Keratinocyte (primary cell): ENCODE data around the gene SETD6. TPM values are rescaled to one million over a fixed set of nuclear protein-coding genes. Genes with fewer than 3 reads are reported as not detected.

Experiments used
- DNase-seq: peaks from one replicate; pipeline ENCODE4 v3.0.0-alpha.2; 2011; ENCODE audit warnings: low read depth, missing footprints, low spot score
- FAIRE-seq: peaks from 2 replicates; lab custom pipeline; 2011; peaks lifted over from hg19 to GRCh38; lab: Jason Lieb, UNC
- H2AFZ ChIP-seq: 2 replicates; pipeline ENCODE4 v1.6.0; 2012; ENCODE audit warnings: low read length, control low read depth, inconsistent platforms; ENCODE audit not compliant: control insufficient read depth
- H3K27ac ChIP-seq: 2 replicates; pipeline ENCODE4 v1.5.1; 2011; ENCODE audit warnings: low read length; ENCODE audit not compliant: control insufficient read depth, insufficient read depth
- H3K27me3 ChIP-seq: 3 replicates; pipeline ENCODE4 v1.6.0; 2011; ENCODE audit warnings: low read length; ENCODE audit not compliant: control insufficient read depth, insufficient read depth; ENCODE audit errors: extremely low read depth
- H3K36me3 ChIP-seq, 2 experiments: 2 replicates in 1 of 2; 3 replicates in 1 of 2; pipeline ENCODE4 v1.5.1; 2011; ENCODE audit warnings: low read length in 2 of 2, mild to moderate bottlenecking in 1 of 2; ENCODE audit not compliant: control insufficient read depth in 2 of 2, insufficient read depth in 2 of 2; ENCODE audit errors: extremely low read depth in 1 of 2
- H3K4me1 ChIP-seq: 3 replicates; pipeline ENCODE4 v1.5.1; 2011; ENCODE audit warnings: low read length; ENCODE audit not compliant: control insufficient read depth, insufficient read depth; ENCODE audit errors: extremely low read depth
- H3K4me2 ChIP-seq: 3 replicates; pipeline ENCODE4 v1.6.0; 2011; ENCODE audit warnings: low read depth, low read length; ENCODE audit not compliant: control insufficient read depth, insufficient read depth; ENCODE audit errors: extremely low read depth
- H3K4me3 ChIP-seq, 3 experiments: fragments of 200-600 bp in 1 of 3; sonication (generic) in 1 of 3; 2 replicates in 2 of 3; 3 replicates in 1 of 3; pipeline ENCODE4 v1.5.1; 2011 to 2016; ENCODE audit warnings: low read length in 3 of 3, mild to moderate bottlenecking in 3 of 3, control low read depth in 2 of 3, inconsistent platforms in 1 of 3, low read depth in 1 of 3, mixed read lengths in 1 of 3, mixed run types in 1 of 3, moderate library complexity in 1 of 3; ENCODE audit not compliant: control insufficient read depth in 2 of 3, insufficient read depth in 2 of 3; ENCODE audit errors: extremely low read depth in 1 of 3
- H3K79me2 ChIP-seq: 2 replicates; pipeline ENCODE4 v1.6.0; 2012; ENCODE audit warnings: low read length; ENCODE audit not compliant: control insufficient read depth, insufficient read depth
- H3K9ac ChIP-seq: 3 replicates; pipeline ENCODE4 v1.6.0; 2011; ENCODE audit warnings: low read length; ENCODE audit not compliant: control insufficient read depth, insufficient read depth; ENCODE audit errors: extremely low read depth
- H3K9me1 ChIP-seq: 3 replicates; pipeline ENCODE4 v1.6.0; 2011; ENCODE audit warnings: low read length; ENCODE audit not compliant: control insufficient read depth, insufficient read depth; ENCODE audit errors: extremely low read depth
- H3K9me3 ChIP-seq: 2 replicates; pipeline ENCODE4 v1.5.1; 2012; ENCODE audit warnings: low read depth, low read length; ENCODE audit not compliant: control insufficient read depth
- H4K20me1 ChIP-seq: 3 replicates; pipeline ENCODE4 v1.6.0; 2011; ENCODE audit warnings: low read length; ENCODE audit not compliant: control insufficient read depth, insufficient read depth; ENCODE audit errors: extremely low read depth
- CTCF ChIP-seq, 3 experiments: IDR thresholded peaks in 1 of 3; conservative IDR thresholded peaks in 1 of 3; optimal IDR thresholded peaks in 1 of 3; 2 replicates in 2 of 3; 3 replicates in 1 of 3; pipeline versions ENCODE3 to v1.5.1; 2011; ENCODE audit warnings: low read length in 3 of 3, mild to moderate bottlenecking in 3 of 3, moderate library complexity in 2 of 3, control low read depth in 1 of 3, inconsistent platforms in 1 of 3; ENCODE audit not compliant: insufficient read depth in 2 of 3; ENCODE audit errors: extremely low read depth in 1 of 3
- EZH2 ChIP-seq: IDR thresholded peaks from one replicate; pipeline ENCODE4 v1.6.1; 2012; ENCODE audit warnings: inconsistent platforms, mild to moderate bottlenecking, low read length, moderate library complexity
- dilution Hi-C: fragments of 300-500 bp; cut with MboI; formaldehyde crosslinking; loops from one replicate; pipeline ENCODE4 v1.7.0; 2020; ENCODE audit warnings: low sequenced_read_pairs; ENCODE audit not compliant: extremely low pct_ligation_motif_present
- polyA plus RNA-seq, 5 experiments: library from polyadenylated mRNA; depleted of rRNA in 3 of 5; stranded (reverse) in 3 of 5; stranded (forward) in 1 of 5; unstranded in 1 of 5; fragments of >200 nt; gene quantifications; 1 replicate in 1 of 5; 2 replicates in 3 of 5; 3 replicates in 1 of 5; pipeline versions ENCODE4 v1.2.1 to v1.2.3, GENCODE V29; 2011 to 2012; ENCODE audit warnings: missing spikeins in 2 of 5, low read depth in 1 of 5, low replicate concordance in 1 of 5

Gene SETD6
- polyA plus RNA-seq, 1 donor (not counting 4 experiments of a cell fraction or from before 2014, with no cell fraction given): 13.5 TPM

DNA sequence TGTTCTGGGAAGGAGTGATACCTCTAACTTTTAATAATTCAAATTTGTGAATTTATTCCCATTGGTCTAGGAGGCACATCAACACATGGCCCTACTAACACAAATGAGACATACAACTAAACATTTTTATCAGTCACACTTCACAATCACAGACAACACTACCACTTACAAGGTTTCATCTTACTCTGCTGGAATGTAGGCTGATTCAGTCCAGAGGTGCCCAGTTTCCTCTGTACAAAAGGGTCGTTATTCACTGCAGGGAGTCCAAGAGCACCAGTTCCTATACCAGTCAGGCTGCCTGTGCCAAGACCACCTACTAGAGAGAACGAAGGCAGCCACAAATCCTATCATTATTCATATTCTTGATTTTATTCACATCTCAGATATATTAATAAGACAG lies 41.4 kb downstream of the SETD6 start:
- no peak overlapping the region for H3K4me2 ChIP-seq
- FAIRE-seq: no peak
- no peaks in the 10 kb centered on the region for H3K9me1 ChIP-seq
- H3K36me3 ChIP-seq: peaks cover 28 to 32% of the 10 kb centered on the region in 2 experiments
- H4K20me1 ChIP-seq: peaks cover 3% of the 10 kb centered on the region
- dilution Hi-C loops: no loop called here
- H3K9ac ChIP-seq: no peak overlapping the region
- DNase-seq: no peak
- H3K4me3 ChIP-seq: no peak overlapping the region
- peaks cover 13% of the 10 kb centered on the region for H3K79me2 ChIP-seq
- H3K9me3 ChIP-seq: no peaks in the 10 kb centered on the region
- no peak overlapping the region for H3K27ac ChIP-seq
- no peak overlapping the region for H2AFZ ChIP-seq
- H3K27me3 ChIP-seq: no peaks in the 10 kb centered on the region
- no peaks in the 10 kb centered on the region for H3K4me1 ChIP-seq
- TF ChIP-seq EZH2: no peak
- TF ChIP-seq CTCF (optimal IDR thresholded peaks at IDR 0.05 in 1 of 3, IDR thresholded peaks at IDR 0.05 in 1 of 3, conservative IDR thresholded peaks at IDR 0.05 in 1 of 3; ENCODE audit: extremely low read depth in 1 of 3, insufficient read depth in 2 of 3, low read length in 3 of 3): no peak

DNA sequence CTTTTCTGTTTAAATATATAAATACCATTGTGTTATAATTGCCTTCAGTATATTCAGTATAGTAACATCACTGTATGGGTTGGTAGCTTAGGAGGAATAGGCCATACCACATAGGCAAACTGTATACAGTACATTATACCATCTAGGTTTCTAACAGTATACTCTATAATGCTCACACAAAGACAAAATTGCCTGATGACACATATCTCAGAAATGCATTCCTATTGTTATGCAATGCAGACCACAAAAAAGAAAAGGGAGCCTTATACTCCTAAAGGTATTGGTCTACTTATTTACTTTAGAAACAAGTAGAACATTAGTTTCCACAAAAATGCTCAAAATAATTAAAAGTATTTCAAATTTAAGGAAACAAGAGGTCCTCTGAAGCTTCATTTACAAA lies 47.9 kb downstream of the SETD6 start:
- peaks cover 8% of the 10 kb centered on the region for H3K4me1 ChIP-seq
- no peaks in the 10 kb centered on the region for H3K27me3 ChIP-seq
- no peak overlapping the region for H3K9ac ChIP-seq
- no peak overlapping the region for H3K27ac ChIP-seq
- no peak overlapping the region for H3K4me2 ChIP-seq
- H3K36me3 ChIP-seq: peaks cover 15 to 25% of the 10 kb centered on the region in 2 experiments
- peaks cover 28% of the 10 kb centered on the region for H3K79me2 ChIP-seq
- no peaks in the 10 kb centered on the region for H3K9me1 ChIP-seq
- peaks cover 3% of the 10 kb centered on the region for H4K20me1 ChIP-seq
- H3K9me3 ChIP-seq: no peaks in the 10 kb centered on the region
- DNase-seq: no peak
- dilution Hi-C loops: no loop called here
- TF ChIP-seq CTCF (optimal IDR thresholded peaks at IDR 0.05 in 1 of 3, IDR thresholded peaks at IDR 0.05 in 1 of 3, conservative IDR thresholded peaks at IDR 0.05 in 1 of 3; ENCODE audit: extremely low read depth in 1 of 3, insufficient read depth in 2 of 3, low read length in 3 of 3): no peak
- no peak for TF ChIP-seq EZH2
- FAIRE-seq: peak; percentile 59
- H3K4me3 ChIP-seq: no peak overlapping the region
- H2AFZ ChIP-seq: no peak overlapping the region
